Activated CD4-positive, alpha-beta T cell treated with anti-CD3 and anti-CD28 coated beads, Interleukin-2, amount 10 ng/mL, durations not matched to agents 24 days and 14 days (primary cell): ENCODE data around the gene XRN1. TPM values are rescaled to one million over a fixed set of nuclear protein-coding genes. Genes with fewer than 3 reads are reported as not detected.
A peak's percentile ranks its signal among the peaks of the same experiment; 100 is the strongest.

Source experiments
- DNase-seq: peaks from one replicate; pipeline ENCODE4 v3.0.0; 2022
- H3K27ac Mint-ChIP-seq: one replicate; pipeline ENCODE4 v1.8.0; 2022; ENCODE audit warnings: mild to moderate bottlenecking, mixed read lengths
- H3K27me3 Mint-ChIP-seq: one replicate; pipeline ENCODE4 v1.8.0; 2022; ENCODE audit warnings: mixed read lengths
- H3K36me3 Mint-ChIP-seq: one replicate; pipeline ENCODE4 v1.8.0; 2022; ENCODE audit warnings: low read depth, mild to moderate bottlenecking, mixed read lengths
- H3K4me1 Mint-ChIP-seq: one replicate; pipeline ENCODE4 v1.8.0; 2021; ENCODE audit warnings: mixed read lengths
- H3K4me3 Mint-ChIP-seq: one replicate; pipeline ENCODE4 v1.8.0; 2022; ENCODE audit warnings: mild to moderate bottlenecking, moderate library complexity, mixed read lengths
- H3K9me3 Mint-ChIP-seq: one replicate; pipeline ENCODE4 v1.8.0; 2021; ENCODE audit warnings: mixed read lengths
- intact Hi-C: fragments of 100-400 bp; cut with micrococcal nuclease; formaldehyde crosslinking; loops from one replicate; pipeline ENCODE4 v1.15.1; 2023
- total RNA-seq: library from RNA; stranded (reverse); gene quantifications from 2 replicates; pipeline ENCODE4 v1.2.3, GENCODE V29; 2022

XRN1 gene
- total RNA-seq, 1 donor from 2014 or later, result 49.5 TPM

DNA sequence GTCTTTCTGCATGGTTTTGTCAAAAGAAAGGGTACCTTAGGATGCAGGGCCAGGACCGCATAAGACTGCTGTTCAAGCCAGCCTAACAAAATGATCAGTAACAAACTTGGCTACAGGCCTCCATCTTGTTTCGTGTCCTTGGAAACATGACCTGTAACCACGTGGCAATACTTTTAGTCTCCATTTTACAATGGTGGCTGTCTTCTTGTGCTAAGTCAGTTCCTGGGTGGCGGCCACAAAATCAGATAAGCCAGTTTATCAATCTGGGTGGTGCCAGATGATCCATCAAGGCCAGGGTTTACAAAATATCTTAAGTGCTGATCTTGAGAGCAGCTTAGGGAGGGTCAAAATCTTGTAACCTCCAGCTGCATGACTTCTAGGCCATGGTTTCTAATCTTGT, 165.3 kb downstream of the XRN1 start:
- intact Hi-C loops, result loop anchor here (5.0 kb wide), 2 partner anchors 260 to 540 kb away; no protein-coding TSS in a partner anchor
- H3K4me1 Mint-ChIP-seq, result peaks cover 3% of the 10 kb centered on the region
- no peak for DNase-seq
- H3K27ac Mint-ChIP-seq, result no peak overlapping the region
- no peaks in the 10 kb centered on the region for H3K27me3 Mint-ChIP-seq
- no peaks in the 10 kb centered on the region for H3K36me3 Mint-ChIP-seq
- H3K9me3 Mint-ChIP-seq, result no peaks in the 10 kb centered on the region
- no peak overlapping the region for H3K4me3 Mint-ChIP-seq

GRCh38 chr3:142281474-142281873, 166.4 kb downstream of the XRN1 start:
- no peaks in the 10 kb centered on the region for H3K9me3 Mint-ChIP-seq
- no peak overlapping the region for H3K4me3 Mint-ChIP-seq
- no peak overlapping the region for H3K27ac Mint-ChIP-seq
- no peaks in the 10 kb centered on the region for H3K27me3 Mint-ChIP-seq
- no peaks in the 10 kb centered on the region for H3K36me3 Mint-ChIP-seq
- peaks cover 3% of the 10 kb centered on the region for H3K4me1 Mint-ChIP-seq
- no peak for DNase-seq
- intact Hi-C loops, result loop anchor here (5.0 kb wide), 2 partner anchors 259 to 539 kb away; no protein-coding TSS in a partner anchor

- H3K27me3 Mint-ChIP-seq, result no peaks in the 10 kb centered on the region
Measured at GRCh38 chr3:142279965-142280590, 167.8 kb downstream of the XRN1 start.

GRCh38 chr3:142278451-142278850, 169.4 kb downstream of the XRN1 start:
- H3K27me3 Mint-ChIP-seq, result no peaks in the 10 kb centered on the region
- H3K36me3 Mint-ChIP-seq, result no peaks in the 10 kb centered on the region
- intact Hi-C loops, result no loop called here
- H3K9me3 Mint-ChIP-seq, result no peaks in the 10 kb centered on the region
- peaks cover 12% of the 10 kb centered on the region for H3K4me1 Mint-ChIP-seq
- H3K4me3 Mint-ChIP-seq, result no peak overlapping the region
- no peak for DNase-seq
- no peak overlapping the region for H3K27ac Mint-ChIP-seq

More at GRCh38 chr3:142279965-142280590, 167.8 kb downstream of the XRN1 start:
- Mint-ChIP-seq H3K4me1 (peaks cover 11% of the 10 kb centered on the region), H3K36me3 (no peaks in the 10 kb centered on the region), H3K9me3 (no peaks in the 10 kb centered on the region), H3K4me3 (no peak overlapping the region), H3K27ac (peak overlapping the region; percentile 31)
- peak; percentile 86 for DNase-seq
- intact Hi-C loops, result loop anchor here (1.0 to 5.0 kb wide), 4 partner anchors 154 to 538 kb away; no protein-coding TSS in a partner anchor

DNA sequence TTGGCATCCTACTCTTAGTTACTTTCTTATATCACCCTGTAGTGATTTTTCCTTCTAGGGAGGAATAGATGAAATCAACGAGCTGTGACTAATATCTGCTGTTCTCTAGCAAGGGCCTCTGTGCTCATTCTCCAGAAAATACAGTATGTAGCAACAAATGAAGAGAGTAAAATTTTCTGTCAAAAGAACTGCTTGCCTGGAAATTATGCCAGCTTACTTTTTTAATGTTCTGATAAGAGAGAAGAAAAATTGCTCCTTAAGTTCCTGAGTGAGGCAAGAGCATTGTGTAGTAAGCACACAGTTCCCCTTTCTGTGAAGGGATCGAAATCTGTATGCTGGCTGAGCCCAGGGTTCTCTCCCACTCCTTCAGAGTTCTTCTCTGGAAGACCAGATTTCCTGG, 171.1 kb downstream of the XRN1 start:
- intact Hi-C loops, result no loop called here
- peaks cover 15% of the 10 kb centered on the region for H3K4me1 Mint-ChIP-seq

DNA sequence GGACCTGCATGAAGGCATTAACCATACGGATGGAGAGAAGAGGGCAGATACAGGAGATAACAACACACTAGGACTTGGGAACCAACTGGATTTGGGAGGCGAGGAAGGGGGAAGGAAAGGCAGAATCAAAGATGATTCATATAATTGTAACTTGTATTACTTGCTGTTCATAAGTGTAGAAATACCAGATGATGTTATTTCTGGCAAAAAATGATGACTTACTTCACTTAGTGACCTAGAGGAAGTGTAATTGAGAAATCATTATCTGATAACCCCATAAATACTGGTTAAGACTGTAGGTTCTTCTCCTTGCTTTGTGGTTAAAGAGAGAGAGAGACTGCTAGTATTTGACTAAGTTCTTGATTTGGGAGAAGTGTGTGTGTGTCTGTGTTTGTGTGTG, 172.0 kb downstream of the XRN1 start:
- intact Hi-C loops, result no loop called here
- H3K4me1 Mint-ChIP-seq, result peaks cover 15% of the 10 kb centered on the region
- H3K9me3 Mint-ChIP-seq, result no peaks in the 10 kb centered on the region
- no peaks in the 10 kb centered on the region for H3K36me3 Mint-ChIP-seq
- no peak for DNase-seq
- H3K4me3 Mint-ChIP-seq, result no peak overlapping the region
- H3K27ac Mint-ChIP-seq, result no peak overlapping the region
- H3K27me3 Mint-ChIP-seq, result no peaks in the 10 kb centered on the region

More for the DNA sequence above, 171.1 kb downstream of the XRN1 start:
- Mint-ChIP-seq H3K27ac (no peak overlapping the region), H3K9me3 (no peaks in the 10 kb centered on the region), H3K36me3 (no peaks in the 10 kb centered on the region), H3K4me3 (no peak overlapping the region), H3K27me3 (no peaks in the 10 kb centered on the region)
- no peak for DNase-seq

DNA sequence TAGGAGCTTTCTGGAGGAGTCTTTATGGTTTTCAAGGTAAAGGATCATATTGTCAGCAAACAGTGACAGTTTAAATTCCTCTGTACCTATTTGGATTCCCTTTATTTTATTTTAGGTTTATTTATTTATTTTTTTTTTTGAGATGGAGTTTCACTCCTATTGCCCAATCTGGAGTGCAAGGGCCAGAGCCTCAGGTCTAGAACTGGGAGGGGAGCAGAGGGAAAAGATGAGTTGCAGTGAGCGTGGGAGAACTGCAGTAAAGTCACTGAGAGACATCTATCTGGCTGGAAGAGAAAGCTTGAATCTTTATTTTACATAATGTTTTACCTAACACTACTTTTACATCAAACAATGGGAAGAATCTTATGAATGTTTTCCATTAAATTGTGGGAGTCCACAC, 172.9 kb downstream of the XRN1 start:
- Mint-ChIP-seq H3K4me3 (no peak overlapping the region), H3K36me3 (no peaks in the 10 kb centered on the region), H3K4me1 (peaks cover 22% of the 10 kb centered on the region), H3K27me3 (no peaks in the 10 kb centered on the region), H3K27ac (no peak overlapping the region), H3K9me3 (peaks cover 5% of the 10 kb centered on the region)
- intact Hi-C loops, result loop anchor here (5.0 kb wide), 1 partner anchor 128 kb away; the partner anchor contains the start of gene TFDP2
- no peak for DNase-seq

GRCh38 chr3:142273501-142273900, 174.3 kb downstream of the XRN1 start:
- Mint-ChIP-seq H3K4me1 (peaks cover 20% of the 10 kb centered on the region), H3K9me3 (peaks cover 5% of the 10 kb centered on the region), H3K27me3 (no peaks in the 10 kb centered on the region), H3K36me3 (no peaks in the 10 kb centered on the region), H3K27ac (no peak overlapping the region), H3K4me3 (no peak overlapping the region)
- intact Hi-C loops, result loop anchor here (5.0 kb wide), 1 partner anchor 126 kb away; the partner anchor contains the start of gene TFDP2
- DNase-seq, result no peak

GRCh38 chr3:142272200-142272891, 175.5 kb downstream of the XRN1 start:
- peaks cover 21% of the 10 kb centered on the region for H3K4me1 Mint-ChIP-seq
- H3K36me3 Mint-ChIP-seq, result no peaks in the 10 kb centered on the region
- DNase-seq, result no peak
- no peak overlapping the region for H3K27ac Mint-ChIP-seq
- no peak overlapping the region for H3K4me3 Mint-ChIP-seq
- H3K9me3 Mint-ChIP-seq, result peaks cover 6% of the 10 kb centered on the region
- no peaks in the 10 kb centered on the region for H3K27me3 Mint-ChIP-seq
- intact Hi-C loops, result loop anchor here (5.0 kb wide), 1 partner anchor 125 kb away; the partner anchor contains the start of gene TFDP2

GRCh38 chr3:142270407-142270806, 177.4 kb downstream of the XRN1 start:
- Mint-ChIP-seq H3K27ac (peak overlapping the region; percentile 88), H3K36me3 (no peaks in the 10 kb centered on the region), H3K4me3 (peak overlapping the region; percentile 41), H3K9me3 (peaks cover 8% of the 10 kb centered on the region), H3K27me3 (no peaks in the 10 kb centered on the region), H3K4me1 (peaks cover 15% of the 10 kb centered on the region)
- peak; percentile 82 for DNase-seq
- intact Hi-C loops, result loop anchor here (2.0 to 5.0 kb wide), 2 partner anchors 46 to 123 kb away; partner anchors contain the start of genes GK5 and TFDP2

DNA sequence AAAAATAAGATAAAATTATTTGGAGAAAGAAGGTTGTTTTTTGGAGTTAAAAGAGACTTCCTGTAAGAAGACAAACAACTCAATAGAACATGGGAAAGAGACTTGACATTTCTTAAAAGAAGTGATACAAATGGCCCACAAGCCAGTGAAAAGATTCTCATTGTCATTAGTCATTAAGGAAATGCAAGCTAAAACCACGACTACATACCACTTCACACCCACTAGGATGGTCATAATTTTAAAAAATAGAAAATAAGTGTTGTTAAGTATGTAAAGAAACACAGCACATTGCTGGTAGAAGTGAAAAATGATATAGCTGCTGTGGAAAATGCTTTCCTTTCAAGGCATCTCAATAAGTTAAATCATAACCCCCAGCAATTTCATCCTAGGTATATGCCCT, 178.1 kb downstream of the XRN1 start:
- Mint-ChIP-seq H3K27me3 (no peaks in the 10 kb centered on the region), H3K9me3 (peaks cover 8% of the 10 kb centered on the region), H3K4me3 (no peak overlapping the region), H3K4me1 (peaks cover 16% of the 10 kb centered on the region), H3K36me3 (no peaks in the 10 kb centered on the region), H3K27ac (peak overlapping the region; percentile 88)
- intact Hi-C loops, result loop anchor here (2.0 to 5.0 kb wide), 2 partner anchors 45 to 122 kb away; partner anchors contain the start of genes GK5 and TFDP2
- DNase-seq, result no peak

DNA sequence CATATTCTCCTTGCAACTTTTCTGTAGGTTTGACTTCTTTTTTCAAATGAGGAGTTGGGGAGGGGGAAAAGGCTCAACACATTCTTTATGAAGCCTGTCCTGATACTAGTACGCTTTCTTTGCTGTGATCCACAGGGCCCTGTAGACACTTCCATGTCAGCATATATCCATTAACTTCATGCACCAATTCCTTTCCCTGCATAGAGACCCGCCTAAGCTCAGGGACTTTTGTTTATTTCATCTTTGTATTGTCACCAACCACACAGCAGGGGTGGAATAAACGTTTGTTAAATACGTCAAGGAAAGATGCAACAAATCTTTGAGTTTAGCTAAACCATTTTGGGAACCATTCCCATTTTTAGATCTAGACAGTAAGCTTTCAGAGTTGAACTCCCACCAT, 179.4 kb downstream of the XRN1 start:
- H3K36me3 Mint-ChIP-seq, result no peaks in the 10 kb centered on the region
- no peaks in the 10 kb centered on the region for H3K27me3 Mint-ChIP-seq
- no peak overlapping the region for H3K27ac Mint-ChIP-seq
- H3K4me1 Mint-ChIP-seq, result peaks cover 16% of the 10 kb centered on the region
- DNase-seq, result no peak
- intact Hi-C loops, result no loop called here
- H3K9me3 Mint-ChIP-seq, result peaks cover 8% of the 10 kb centered on the region
- no peak overlapping the region for H3K4me3 Mint-ChIP-seq

DNA sequence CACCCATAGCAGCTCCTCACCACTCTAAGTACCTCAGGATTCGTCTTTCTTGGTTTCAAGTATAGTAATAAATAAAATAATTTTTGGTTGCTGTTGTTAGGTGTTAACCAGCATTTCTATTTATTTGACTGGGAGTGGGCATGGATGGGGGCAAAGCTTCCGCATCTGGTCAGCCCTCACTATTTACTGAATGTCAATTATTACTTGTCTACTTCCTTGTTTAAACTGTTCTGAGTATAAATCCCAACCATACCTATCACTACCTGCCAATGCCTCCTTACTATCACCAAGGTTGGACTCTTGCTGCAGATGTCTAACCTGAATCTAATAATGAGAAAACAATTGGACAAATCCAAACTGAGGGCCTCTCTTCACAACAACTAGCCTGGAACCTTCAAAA, 180.6 kb downstream of the XRN1 start:
- peaks cover 8% of the 10 kb centered on the region for H3K9me3 Mint-ChIP-seq

DNA sequence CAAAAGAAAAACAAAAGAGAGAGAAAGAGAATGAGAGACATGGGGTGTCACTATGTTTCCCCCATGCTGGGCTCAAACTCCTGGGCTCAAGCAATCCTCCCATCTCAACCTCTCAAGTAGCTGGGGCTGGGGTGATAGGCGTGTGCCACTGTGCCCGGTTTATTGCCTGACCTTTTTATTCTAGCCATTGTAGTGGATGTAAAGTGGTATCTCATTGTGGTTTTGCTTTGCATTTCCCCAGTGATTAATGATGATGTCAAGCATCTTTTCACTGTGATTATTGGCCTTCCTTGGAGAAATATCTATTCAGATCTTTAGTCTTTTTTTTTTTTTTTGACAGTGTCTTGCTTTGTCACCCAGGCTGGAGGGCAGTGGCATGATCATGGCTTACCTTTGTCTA, 184.7 kb downstream of the XRN1 start:
- H3K9me3 Mint-ChIP-seq, result peaks cover 3% of the 10 kb centered on the region
- intact Hi-C loops, result no loop called here
- no peak overlapping the region for H3K27ac Mint-ChIP-seq
- H3K27me3 Mint-ChIP-seq, result peaks cover 4% of the 10 kb centered on the region
- peaks cover 5% of the 10 kb centered on the region for H3K4me1 Mint-ChIP-seq
- no peak for DNase-seq
- H3K4me3 Mint-ChIP-seq, result no peak overlapping the region
- H3K36me3 Mint-ChIP-seq, result no peaks in the 10 kb centered on the region

More for the DNA sequence above, 180.6 kb downstream of the XRN1 start:
- no peak for DNase-seq
- Mint-ChIP-seq H3K4me1 (peaks cover 16% of the 10 kb centered on the region), H3K4me3 (no peak overlapping the region), H3K27ac (no peak overlapping the region), H3K27me3 (no peaks in the 10 kb centered on the region), H3K36me3 (no peaks in the 10 kb centered on the region)
- intact Hi-C loops, result no loop called here
